SH-SY5Y (cell line): Measurements from ENCODE around the gene ELFN2.

Experiments
- GATA2 ChIP-seq: IDR thresholded peaks from 2 replicates; pipeline ENCODE4 v1.6.1; 2011; ENCODE audit warnings: mild to moderate bottlenecking, low read depth, low read length
- GATA3 ChIP-seq: IDR thresholded peaks from 2 replicates; pipeline ENCODE4 v1.6.1; 2011; ENCODE audit warnings: low read depth, mild to moderate bottlenecking, low read length, moderate library complexity

The ELFN2 gene

GRCh38 chr22:37356922-37357321, 70.4 kb downstream of the ELFN2 start:
- TF ChIP-seq GATA2 (no peak), GATA3 (no peak)

- TF ChIP-seq GATA3: no peak
- no peak for TF ChIP-seq GATA2
Observed at GRCh38 chr22:37355174-37355573, 72.1 kb downstream of the ELFN2 start.

- no peak for TF ChIP-seq GATA2
- no peak for TF ChIP-seq GATA3
Observed at GRCh38 chr22:37354670-37355069, 72.6 kb downstream of the ELFN2 start.

GRCh38 chr22:37354261-37354660, 73.0 kb downstream of the ELFN2 start:
- no peak for TF ChIP-seq GATA2
- no peak for TF ChIP-seq GATA3

- TF ChIP-seq GATA3 (no peak), GATA2 (no peak)
Observed at GRCh38 chr22:37353839-37354238, 73.4 kb downstream of the ELFN2 start.

- no peak for TF ChIP-seq GATA3
- no peak for TF ChIP-seq GATA2
Observed at GRCh38 chr22:37352481-37352880, 74.8 kb downstream of the ELFN2 start.

GRCh38 chr22:37351232-37351631, 76.0 kb downstream of the ELFN2 start:
- TF ChIP-seq GATA3: no peak
- TF ChIP-seq GATA2: no peak

- TF ChIP-seq GATA3 (no peak), GATA2 (no peak)
Observed at GRCh38 chr22:37349043-37349814, 78.0 kb downstream of the ELFN2 start.

- TF ChIP-seq GATA3 (no peak), GATA2 (no peak)
Observed at GRCh38 chr22:37346505-37346895, 80.8 kb downstream of the ELFN2 start.

- TF ChIP-seq GATA3: no peak
- no peak for TF ChIP-seq GATA2
Observed at GRCh38 chr22:37345863-37346504, 81.3 kb downstream of the ELFN2 start.

GRCh38 chr22:37344735-37345449, 82.4 kb downstream of the ELFN2 start:
- TF ChIP-seq GATA2 (no peak), GATA3 (no peak)

- no peak for TF ChIP-seq GATA2
- no peak for TF ChIP-seq GATA3
Observed at GRCh38 chr22:37343863-37344734, 83.2 kb downstream of the ELFN2 start.

GRCh38 chr22:37343348-37343747, 83.9 kb downstream of the ELFN2 start:
- no peak for TF ChIP-seq GATA2
- no peak for TF ChIP-seq GATA3

- TF ChIP-seq GATA3: no peak
Observed at GRCh38 chr22:37342065-37342464, 85.2 kb downstream of the ELFN2 start.
